ENCODE results near the gene HLA-F.

DNA sequence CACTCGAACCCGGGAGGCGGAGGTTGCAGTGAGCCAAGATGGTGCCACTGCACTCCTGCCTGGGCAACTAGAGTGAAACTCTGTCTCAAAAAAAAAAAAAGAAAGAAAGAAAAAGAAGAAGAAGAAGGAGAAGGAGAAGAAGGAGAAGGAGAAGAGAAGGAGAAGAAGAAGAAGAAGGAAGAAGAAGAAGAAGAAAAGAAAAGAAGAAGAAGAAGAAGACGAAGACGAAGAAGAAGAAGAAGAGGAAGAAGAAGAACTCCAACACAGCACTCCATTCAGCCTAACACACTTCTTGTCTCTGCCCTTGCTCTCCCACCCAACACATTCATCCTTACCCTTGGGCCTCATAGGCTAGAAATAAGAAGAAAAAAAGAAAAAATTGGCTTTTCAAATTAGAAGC lies 49.2 kb upstream of the HLA-F start:
- TF ChIP-seq POLR2A (IDR thresholded peaks at IDR 0.05; ENCODE audit: low read length) (no peak), REST (IDR thresholded peaks at IDR 0.05) (no peak), EP300 (IDR thresholded peaks at IDR 0.05) (no peak), USF2 (IDR thresholded peaks at IDR 0.05) (no peak)
- TF ChIP-seq, protein P1, sequence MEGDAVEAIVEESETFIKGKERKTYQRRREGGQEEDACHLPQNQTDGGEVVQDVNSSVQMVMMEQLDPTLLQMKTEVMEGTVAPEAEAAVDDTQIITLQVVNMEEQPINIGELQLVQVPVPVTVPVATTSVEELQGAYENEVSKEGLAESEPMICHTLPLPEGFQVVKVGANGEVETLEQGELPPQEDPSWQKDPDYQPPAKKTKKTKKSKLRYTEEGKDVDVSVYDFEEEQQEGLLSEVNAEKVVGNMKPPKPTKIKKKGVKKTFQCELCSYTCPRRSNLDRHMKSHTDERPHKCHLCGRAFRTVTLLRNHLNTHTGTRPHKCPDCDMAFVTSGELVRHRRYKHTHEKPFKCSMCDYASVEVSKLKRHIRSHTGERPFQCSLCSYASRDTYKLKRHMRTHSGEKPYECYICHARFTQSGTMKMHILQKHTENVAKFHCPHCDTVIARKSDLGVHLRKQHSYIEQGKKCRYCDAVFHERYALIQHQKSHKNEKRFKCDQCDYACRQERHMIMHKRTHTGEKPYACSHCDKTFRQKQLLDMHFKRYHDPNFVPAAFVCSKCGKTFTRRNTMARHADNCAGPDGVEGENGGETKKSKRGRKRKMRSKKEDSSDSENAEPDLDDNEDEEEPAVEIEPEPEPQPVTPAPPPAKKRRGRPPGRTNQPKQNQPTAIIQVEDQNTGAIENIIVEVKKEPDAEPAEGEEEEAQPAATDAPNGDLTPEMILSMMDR (IDR thresholded peaks at IDR 0.05): no peak
